HFFc6 (cell line): ENCODE data around the gene SPC25. TPM values are rescaled to one million over a fixed set of nuclear protein-coding genes. Genes with fewer than 3 reads are reported as not detected.
A peak's percentile ranks its signal among the peaks of the same experiment; 100 is the strongest.

ENCODE experiments used
- DNase-seq: peaks from one replicate; pipeline ENCODE4 v3.0.0-alpha.2; 2018
- H3K27ac Mint-ChIP-seq: 2 replicates; pipeline ENCODE4 v1.8.0; 2020; ENCODE audit warnings: mild to moderate bottlenecking, mixed read lengths
- H3K27me3 Mint-ChIP-seq: 2 replicates; pipeline ENCODE4 v1.8.0; 2021; ENCODE audit warnings: mild to moderate bottlenecking, moderate library complexity, mixed read lengths; ENCODE audit not compliant: insufficient read depth
- H3K36me3 Mint-ChIP-seq: 2 replicates; pipeline ENCODE4 v1.8.0; 2021; ENCODE audit warnings: low read depth, mixed read lengths
- H3K4me1 Mint-ChIP-seq: 2 replicates; pipeline ENCODE4 v1.8.0; 2020; ENCODE audit warnings: low read depth, mixed read lengths
- H3K4me3 Mint-ChIP-seq: 2 replicates; pipeline ENCODE4 v1.8.0; 2020; ENCODE audit warnings: mild to moderate bottlenecking, moderate library complexity, mixed read lengths
- H3K9me3 Mint-ChIP-seq: 2 replicates; pipeline ENCODE4 v1.8.0; 2020; ENCODE audit warnings: mild to moderate bottlenecking, mixed read lengths
- CTCF ChIP-seq: fragments of 200-600 bp; sonication (generic); IDR thresholded peaks from 2 replicates; pipeline ENCODE4 v1.5.0; 2021; ENCODE audit warnings: antibody characterized with exemption, mild to moderate bottlenecking
- total RNA-seq, 6 experiments: library from RNA; stranded (reverse); fragmentation: NEBNext Ultra II Directional; extraction: Animal tissue kit (Norgen Biotek cat#: 25700); gene quantifications; 2 replicates in 1 of 6; 3 replicates in 5 of 6; pipeline ENCODE4 v1.2.3, GENCODE V29; 2021

The SPC25 gene
- total RNA-seq, 6 experiments from 2014 or later = 9.4 to 22.6 (median 16.2) TPM

- Mint-ChIP-seq H3K9me3 (no peaks in the 10 kb centered on the region), H3K4me1 (peaks cover 8% of the 10 kb centered on the region), H3K27ac (no peak overlapping the region), H3K27me3 (no peaks in the 10 kb centered on the region), H3K4me3 (no peak overlapping the region), H3K36me3 (peaks cover 9% of the 10 kb centered on the region)
- peak; percentile 68 for DNase-seq
- no peak for TF ChIP-seq CTCF
Observed at GRCh38 chr2:168851674-168852320, 38.4 kb downstream of the SPC25 start.

- no peak overlapping the region for H3K4me3 Mint-ChIP-seq
- no peak overlapping the region for H3K27ac Mint-ChIP-seq
- peaks cover 8% of the 10 kb centered on the region for H3K4me1 Mint-ChIP-seq
- no peaks in the 10 kb centered on the region for H3K27me3 Mint-ChIP-seq
- no peak for TF ChIP-seq CTCF
- H3K9me3 Mint-ChIP-seq = no peaks in the 10 kb centered on the region
- DNase-seq = no peak
- peaks cover 9% of the 10 kb centered on the region for H3K36me3 Mint-ChIP-seq
Observed at GRCh38 chr2:168850846-168851245, 39.4 kb downstream of the SPC25 start.

- no peak; the same call in 1 of the 2 replicates for TF ChIP-seq CTCF
- H3K36me3 Mint-ChIP-seq = peaks cover 5% of the 10 kb centered on the region
- peaks cover 8% of the 10 kb centered on the region for H3K4me1 Mint-ChIP-seq
- H3K27ac Mint-ChIP-seq = no peak overlapping the region
- H3K27me3 Mint-ChIP-seq = no peaks in the 10 kb centered on the region; the same call in 1 of the 2 replicates
- no peak for DNase-seq
- H3K9me3 Mint-ChIP-seq = no peaks in the 10 kb centered on the region
- H3K4me3 Mint-ChIP-seq = no peak overlapping the region
Observed at GRCh38 chr2:168849610-168850009, 40.6 kb downstream of the SPC25 start.

- H3K4me1 Mint-ChIP-seq = peaks cover 8% of the 10 kb centered on the region
- no peaks in the 10 kb centered on the region; the same call in 1 of the 2 replicates for H3K27me3 Mint-ChIP-seq
- DNase-seq = no peak
- no peaks in the 10 kb centered on the region for H3K9me3 Mint-ChIP-seq
- H3K27ac Mint-ChIP-seq = no peak overlapping the region
- no peaks in the 10 kb centered on the region; the same call in 1 of the 2 replicates for H3K36me3 Mint-ChIP-seq
- no peak overlapping the region for H3K4me3 Mint-ChIP-seq
- TF ChIP-seq CTCF = no peak
Observed at GRCh38 chr2:168848225-168848624, 42.0 kb downstream of the SPC25 start.

GRCh38 chr2:168843253-168843652 lies 47.0 kb downstream of the SPC25 start:
- H3K9me3 Mint-ChIP-seq = no peaks in the 10 kb centered on the region
- H3K36me3 Mint-ChIP-seq = no peaks in the 10 kb centered on the region
- no peak overlapping the region for H3K4me3 Mint-ChIP-seq
- DNase-seq = no peak
- H3K27me3 Mint-ChIP-seq = no peaks in the 10 kb centered on the region; the same call in none of the 2 replicates
- no peaks in the 10 kb centered on the region for H3K4me1 Mint-ChIP-seq
- no peak for TF ChIP-seq CTCF
- H3K27ac Mint-ChIP-seq = no peak overlapping the region
